GM10248 (cell line): Measurements from ENCODE around the gene GSN.

Source experiments
- CTCF ChIA-PET: fragments of 300-600 bp; sonication (Branson Sonifier 250); formaldehyde crosslinking; extraction: SDS; loops from one replicate; lab custom pipeline; 2021; ENCODE audit warnings: antibody characterized with exemption; lab: Yijun Ruan, JAX
- POLR2A ChIA-PET: fragments of 350-650 bp; sonication (Branson Sonifier 250); formaldehyde crosslinking; extraction: SDS; loops from one replicate; lab custom pipeline; 2020; ENCODE audit warnings: antibody characterized with exemption; lab: Yijun Ruan, JAX
- DNase-seq: peaks from one replicate; pipeline ENCODE4 v3.0.0; 2012; ENCODE audit errors: extremely low spot score
- CTCF ChIP-seq: IDR thresholded peaks from 2 replicates; pipeline ENCODE4 v1.5.1; 2012; ENCODE audit warnings: mild to moderate bottlenecking, low read depth; ENCODE audit errors: extremely low read depth, missing control alignments, control extremely low read depth

Gene GSN

DNA sequence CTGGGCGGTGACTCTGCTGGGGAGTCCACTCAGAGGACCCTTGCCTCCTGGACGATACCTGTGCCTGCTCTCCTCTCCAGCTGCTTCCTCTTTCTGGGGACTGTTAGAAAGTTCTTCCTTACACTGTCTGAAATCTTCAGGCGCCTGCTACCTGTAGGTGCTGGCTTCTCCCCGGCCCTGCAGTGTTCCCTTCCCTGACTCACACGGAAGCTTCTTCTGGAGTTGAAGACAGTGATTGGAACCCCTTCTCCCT, 562 bp downstream of the GSN start:
- DNase-seq = no peak
- TF ChIP-seq CTCF = no peak
- ChIA-PET CTCF (interaction anchor here (0.6 to 4.8 kb wide), 12 partner anchors 8 to 513 kb away, joined by 3 to 34 read pairs (median 4); partner anchors contain the start of gene RAB14), POLR2A (no interaction called here)

DNA sequence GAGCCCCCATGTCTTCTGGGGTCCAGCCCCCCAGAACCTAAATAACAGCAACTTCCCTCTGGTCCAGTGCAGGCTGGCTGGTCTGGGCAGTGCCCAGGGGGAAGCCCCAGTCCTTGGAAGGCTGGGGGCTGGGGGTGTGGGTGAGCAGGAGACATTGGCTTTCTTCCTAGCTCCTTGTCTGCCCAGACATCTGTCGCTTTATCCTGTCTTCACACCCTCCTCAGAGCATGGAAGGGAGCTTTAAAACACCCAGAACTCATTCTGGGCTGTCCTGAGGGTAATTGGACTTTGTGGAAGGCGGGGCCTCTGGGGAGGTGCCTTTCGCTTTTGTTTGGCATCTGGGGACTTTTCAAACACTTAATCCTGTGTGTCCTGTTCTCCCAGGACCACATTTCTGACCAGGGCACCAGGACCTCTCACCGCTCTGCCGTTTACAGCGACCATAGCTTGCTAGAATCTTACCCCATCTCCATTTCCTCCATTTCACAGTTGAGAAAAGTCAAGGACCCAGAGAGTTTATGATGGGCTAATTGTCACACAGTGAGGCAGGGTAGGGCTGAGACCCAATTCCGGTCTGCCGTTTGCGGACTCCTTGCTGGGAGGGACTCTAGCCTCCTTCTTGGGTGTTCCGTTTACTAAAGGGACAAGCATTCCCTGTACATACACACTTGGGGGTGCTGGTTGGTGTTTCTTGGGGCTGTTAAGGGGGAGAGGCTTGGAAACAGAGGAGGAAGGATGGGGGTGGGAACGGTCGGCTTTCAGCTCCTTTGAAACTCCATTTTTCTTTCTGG, 1.1 kb downstream of the GSN start:
- DNase-seq = no peak
- ChIA-PET CTCF (interaction anchor here (0.8 to 4.8 kb wide), 12 partner anchors 8 to 513 kb away, joined by 3 to 34 read pairs (median 4); partner anchors contain the start of gene RAB14), POLR2A (interaction anchor here (0.6 kb wide), 1 partner anchor 51 kb away, joined by 3 read pairs; no protein-coding TSS in a partner anchor)

DNA sequence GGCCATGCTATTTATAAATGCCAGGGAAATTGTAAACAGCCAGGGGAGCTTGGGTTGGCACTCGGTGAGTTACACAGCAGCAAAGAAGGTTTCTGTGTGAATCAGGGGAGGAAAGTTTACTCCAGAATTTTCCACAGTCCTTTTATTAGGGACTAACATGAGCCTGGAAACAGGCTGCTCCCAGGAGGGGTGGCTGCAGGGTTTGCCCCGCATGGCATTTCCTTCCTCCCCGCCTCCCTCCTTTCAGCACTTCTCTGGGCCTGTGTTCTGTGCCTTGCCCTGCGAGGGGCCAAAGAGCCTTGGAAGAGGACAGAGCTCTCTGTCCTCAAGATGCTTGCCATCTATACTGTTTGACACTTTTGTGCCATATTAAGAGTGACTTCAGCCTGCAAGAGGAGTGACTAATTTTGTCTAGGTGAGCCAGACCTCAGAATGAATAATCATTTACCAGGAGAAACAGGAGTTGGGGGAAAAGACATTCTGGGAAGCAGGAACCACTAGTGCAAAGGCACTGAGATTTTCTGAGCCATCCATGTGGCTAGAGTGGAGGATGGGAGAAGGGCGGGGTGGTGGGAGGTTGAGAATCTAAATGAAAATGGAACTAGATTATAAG, 1.8 kb downstream of the GSN start:
- TF ChIP-seq CTCF = no peak
- CTCF ChIA-PET = interaction anchor here (1.2 to 4.8 kb wide), 7 partner anchors 9 to 514 kb away, joined by 3 to 34 read pairs (median 17); no protein-coding TSS in a partner anchor
- DNase-seq = no peak
- POLR2A ChIA-PET = interaction anchor here (0.6 kb wide), 1 partner anchor 52 kb away, joined by 3 read pairs; no protein-coding TSS in a partner anchor

More for the DNA sequence above, 1.1 kb downstream of the GSN start:
- TF ChIP-seq CTCF = no peak

- no peak for DNase-seq
- TF ChIP-seq CTCF = no peak
- ChIA-PET POLR2A (no interaction called here), CTCF (interaction anchor here (1.0 to 3.6 kb wide), 6 partner anchors 9 to 59 kb away, joined by 3 to 17 read pairs (median 3); no protein-coding TSS in a partner anchor)
These were observed 3.7 kb downstream of the GSN start for GRCh38 chr9:121271368-121272341.

GRCh38 chr9:121272401-121272948, 4.5 kb downstream of the GSN start:
- ChIA-PET CTCF (interaction anchor here (1.0 to 3.6 kb wide), 4 partner anchors 9 to 47 kb away, joined by 3 to 17 read pairs (median 4); no protein-coding TSS in a partner anchor), POLR2A (no interaction called here)
- DNase-seq = no peak
- TF ChIP-seq CTCF = no peak
